Measurements from ENCODE around the gene TSEN54.

The TSEN54 gene

GRCh38 chr17:75505152-75505409, 11.2 kb upstream of the TSEN54 start:
- TF ChIP-seq ZFX (IDR thresholded peaks at IDR 0.05; ENCODE audit: borderline replicate concordance) (no peak), CTCF (IDR thresholded peaks at IDR 0.05) (no peak)
- H3K27ac ChIP-seq: no peak overlapping the region

- H3K27ac ChIP-seq: 0 out of 2 replicates have a peak overlapping the region, but pooled peaks have one; percentile 8
- no peak for TF ChIP-seq CTCF (IDR thresholded peaks at IDR 0.05)
Observed at GRCh38 chr17:75505640-75506039, 10.7 kb upstream of the TSEN54 start.

- no peak for TF ChIP-seq ZFX (IDR thresholded peaks at IDR 0.05; ENCODE audit: borderline replicate concordance)
- no peak for TF ChIP-seq CTCF (IDR thresholded peaks at IDR 0.05)
- H3K27ac ChIP-seq: no peak overlapping the region
Observed at GRCh38 chr17:75506134-75506533, 10.2 kb upstream of the TSEN54 start.

DNA sequence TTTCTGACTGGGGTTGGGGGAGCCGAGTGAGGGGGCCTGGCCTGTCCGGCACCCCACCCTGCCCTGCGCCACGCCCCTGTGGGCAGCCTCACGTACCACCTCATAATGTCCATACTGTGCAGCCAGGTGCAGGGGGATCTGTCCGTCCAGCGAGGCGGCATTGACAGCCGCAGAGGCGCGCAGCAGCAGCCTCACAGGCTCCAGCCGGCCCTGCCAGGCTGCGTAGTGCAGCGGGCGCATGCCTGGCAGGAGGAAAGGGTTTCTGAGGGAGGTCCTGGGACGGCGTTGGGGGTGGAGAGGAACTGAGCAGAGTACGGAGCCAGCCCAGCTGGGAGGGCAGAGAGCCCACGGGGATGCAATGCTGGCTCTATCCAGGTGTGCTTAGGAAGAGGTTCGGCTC, 9.4 kb upstream of the TSEN54 start:
- TF ChIP-seq ZFX (IDR thresholded peaks at IDR 0.05; ENCODE audit: borderline replicate concordance): no peak
- TF ChIP-seq CTCF (IDR thresholded peaks at IDR 0.05): no peak
- H3K27ac ChIP-seq: no peak overlapping the region

DNA sequence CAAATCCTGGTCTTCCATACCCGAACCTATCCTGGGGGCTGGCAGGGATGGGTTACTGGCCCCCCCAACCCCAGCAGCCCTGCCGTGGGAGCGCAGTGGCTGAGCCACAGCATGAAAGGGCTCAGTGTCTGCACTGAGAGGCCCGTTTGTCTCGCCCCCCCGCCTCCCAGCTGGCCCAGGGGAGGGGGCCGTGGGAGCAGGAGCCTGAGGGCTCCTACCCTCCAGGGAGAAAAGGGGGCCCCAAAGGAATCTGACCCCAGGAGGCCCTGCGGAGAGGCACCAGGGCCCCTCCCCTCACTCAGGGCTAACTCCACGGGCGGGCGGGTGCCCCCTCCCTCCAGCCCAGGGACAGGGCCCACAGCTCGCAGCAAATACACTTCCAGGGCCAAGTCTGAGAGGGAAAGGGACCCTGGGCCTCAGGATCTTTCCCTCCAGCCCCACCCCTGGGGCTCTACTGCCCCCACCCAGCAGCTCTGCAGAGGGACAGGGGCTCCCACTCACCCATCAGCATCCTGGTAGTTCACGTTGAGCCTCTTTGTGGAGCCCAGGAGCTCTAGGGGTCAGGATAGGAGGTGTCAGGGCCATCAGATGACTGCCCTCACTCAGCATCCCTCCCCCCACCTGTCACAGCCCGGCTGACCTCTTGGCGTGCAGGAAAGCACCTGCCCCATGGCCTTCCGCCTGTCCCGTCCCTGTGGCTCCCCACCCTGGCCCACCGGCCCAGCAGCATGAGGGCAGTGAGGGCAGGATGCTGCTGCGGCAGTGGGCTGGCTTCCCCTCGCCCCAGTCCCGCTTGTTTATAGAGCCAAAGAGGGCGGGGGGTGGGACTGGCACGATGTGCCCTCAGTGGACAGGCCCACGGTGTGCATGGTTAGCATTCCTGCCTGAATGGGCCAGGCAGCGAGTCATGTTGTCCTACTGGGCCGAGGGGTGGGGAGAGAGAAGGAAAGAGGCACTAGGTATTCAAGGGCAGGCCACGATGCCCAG, 8.3 kb upstream of the TSEN54 start:
- H3K27ac ChIP-seq: no peak overlapping the region
- TF ChIP-seq ZFX (IDR thresholded peaks at IDR 0.05; ENCODE audit: borderline replicate concordance) (no peak), CTCF (IDR thresholded peaks at IDR 0.05) (no peak)

DNA sequence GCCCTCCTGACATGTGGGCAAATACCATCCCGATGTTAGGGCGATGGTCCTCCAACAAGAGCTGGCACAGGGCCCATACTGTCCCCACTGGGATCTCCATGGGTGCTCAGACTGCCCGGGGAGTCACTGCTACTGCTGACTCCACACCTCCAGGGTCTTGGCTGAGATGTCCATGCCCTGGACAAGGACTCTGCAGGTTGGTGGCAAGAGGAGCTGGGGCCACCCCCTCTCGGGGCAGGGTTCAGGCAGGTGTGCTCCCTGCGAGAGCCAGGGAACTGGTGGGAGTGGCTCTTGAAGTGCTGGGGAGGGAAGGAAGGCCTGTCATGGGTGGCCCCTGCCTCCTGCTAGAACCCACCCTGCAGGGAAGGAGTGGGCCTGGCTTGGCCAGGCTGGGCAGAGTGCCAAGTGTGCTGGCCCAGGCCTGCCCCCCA, 7.4 kb upstream of the TSEN54 start:
- H3K27ac ChIP-seq: no peak overlapping the region
- no peak for TF ChIP-seq ZFX (IDR thresholded peaks at IDR 0.05; ENCODE audit: borderline replicate concordance)
- TF ChIP-seq CTCF (IDR thresholded peaks at IDR 0.05): no peak

DNA sequence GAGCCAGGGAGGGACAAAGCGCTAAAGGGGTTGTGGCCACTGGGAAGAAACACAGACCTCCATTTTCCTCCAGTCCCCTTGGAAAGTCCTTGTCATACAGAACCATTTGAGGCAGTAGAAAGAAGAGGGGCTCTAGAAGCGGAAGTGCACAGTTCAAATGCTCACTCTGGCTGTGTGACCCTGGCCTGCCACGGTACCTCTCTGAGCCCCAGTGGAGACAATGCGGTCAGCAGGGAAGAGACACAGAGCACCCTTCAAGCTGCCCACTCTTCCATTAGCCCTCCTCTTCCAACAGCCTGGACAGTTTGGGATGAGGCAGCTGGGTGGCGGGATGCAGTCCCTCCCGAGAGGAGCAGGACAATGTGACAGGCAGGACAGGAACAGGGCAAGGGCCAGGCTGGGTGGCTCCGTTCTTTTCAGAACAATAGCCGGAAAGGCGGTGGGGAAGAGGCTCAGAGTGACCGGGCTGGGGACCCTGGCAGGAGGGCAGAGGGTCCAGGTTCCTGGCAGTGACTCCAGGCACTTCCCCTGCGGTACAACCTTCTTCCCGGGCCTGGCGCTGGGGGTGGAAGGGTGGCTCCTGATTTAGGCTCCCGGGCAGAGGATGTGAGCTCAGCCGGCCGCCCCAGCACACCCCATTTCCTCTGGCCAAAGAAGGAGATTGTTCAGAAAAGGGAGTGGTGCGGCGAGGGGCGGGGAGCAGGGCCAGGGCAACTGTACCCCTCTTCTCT, 6.6 kb upstream of the TSEN54 start:
- H3K27ac ChIP-seq: no peak overlapping the region

More for the DNA sequence above, 6.6 kb upstream of the TSEN54 start:
- TF ChIP-seq CTCF (IDR thresholded peaks at IDR 0.05) (no peak), ZFX (IDR thresholded peaks at IDR 0.05; ENCODE audit: borderline replicate concordance) (no peak)

Measured in 22Rv1 (cell line).